Breast epithelium (tissue), 4 donors: ENCODE measurements around the gene ILDR2. TPM values are rescaled to one million over a fixed set of nuclear protein-coding genes. Genes with fewer than 3 reads are reported as not detected.

Experiments
- DNase-seq, 2 donors: peaks; one replicate each; pipeline ENCODE4 v3.0.0-alpha.2; 2019; ENCODE audit warnings: low spot score in 2 of 2
- H3K27ac ChIP-seq, 2 donors: fragments of 200-600 bp; sonication (generic) in 1 of 2; one replicate each; pipeline ENCODE4 v1.5.1; 2016 to 2019; ENCODE audit warnings: mild to moderate bottlenecking in 1 of 2
- H3K27me3 ChIP-seq, 2 donors: fragments of 200-600 bp; sonication (generic) in 1 of 2; one replicate each; pipeline versions ENCODE4 v1.5.1 to v1.6.0; 2017 to 2019; ENCODE audit warnings: control low read depth in 1 of 2, mild to moderate bottlenecking in 1 of 2
- H3K36me3 ChIP-seq: fragments of 200-600 bp; one replicate; pipeline ENCODE4 v1.5.1; 2019
- H3K4me1 ChIP-seq, 2 donors: fragments of 200-600 bp; sonication (generic); one replicate each; pipeline ENCODE4 v1.5.1; 2016 to 2019; ENCODE audit warnings: control low read depth in 1 of 2
- H3K4me3 ChIP-seq, 3 donors: fragments of 200-600 bp; sonication (generic); 1 replicate in 2 of 3; 2 replicates in 1 of 3; pipeline ENCODE4 v1.5.1; 2016 to 2019; ENCODE audit warnings: mild to moderate bottlenecking in 3 of 3, moderate library complexity in 2 of 3
- H3K9me3 ChIP-seq, 2 donors: fragments of 200-600 bp; sonication (generic) in 1 of 2; one replicate each; pipeline ENCODE4 v1.5.1; 2016 to 2019; ENCODE audit warnings: control low read depth in 1 of 2
- POLR2A ChIP-seq: fragments of 450-650 bp; IDR thresholded peaks from one replicate; pipeline ENCODE4 v1.6.1; 2016; ENCODE audit warnings: antibody characterized with exemption, mild to moderate bottlenecking, moderate library complexity
- POLR2AphosphoS5 ChIP-seq, 3 donors: sonication (generic); formaldehyde crosslinking; IDR thresholded peaks; one replicate each; pipeline ENCODE4 v1.6.1; 2017; ENCODE audit warnings: antibody characterized with exemption in 3 of 3
- intact Hi-C: fragments of 100-400 bp; cut with DNase I; formaldehyde crosslinking; loops from one replicate; pipeline ENCODE4 v1.15.1; 2023; ENCODE audit warnings: low total_unique reads
- total RNA-seq, 3 donors: library from RNA; depleted of rRNA; stranded (reverse); fragments of >200 nt; gene quantifications; one replicate each; pipeline ENCODE4 v1.1.0, GENCODE V29; 2016
- TF ChIP-seq, protein P1 (sequence below), 3 donors: fragments of 450-650 bp; IDR thresholded peaks; one replicate each; pipeline ENCODE4 v1.5.1; 2016 to 2017; ENCODE audit warnings: antibody characterized with exemption in 3 of 3, mild to moderate bottlenecking in 3 of 3, moderate library complexity in 3 of 3

The ILDR2 gene
- total RNA-seq, 3 donors from 2014 or later, result 1.9 TPM; not detected in 2

DNA sequence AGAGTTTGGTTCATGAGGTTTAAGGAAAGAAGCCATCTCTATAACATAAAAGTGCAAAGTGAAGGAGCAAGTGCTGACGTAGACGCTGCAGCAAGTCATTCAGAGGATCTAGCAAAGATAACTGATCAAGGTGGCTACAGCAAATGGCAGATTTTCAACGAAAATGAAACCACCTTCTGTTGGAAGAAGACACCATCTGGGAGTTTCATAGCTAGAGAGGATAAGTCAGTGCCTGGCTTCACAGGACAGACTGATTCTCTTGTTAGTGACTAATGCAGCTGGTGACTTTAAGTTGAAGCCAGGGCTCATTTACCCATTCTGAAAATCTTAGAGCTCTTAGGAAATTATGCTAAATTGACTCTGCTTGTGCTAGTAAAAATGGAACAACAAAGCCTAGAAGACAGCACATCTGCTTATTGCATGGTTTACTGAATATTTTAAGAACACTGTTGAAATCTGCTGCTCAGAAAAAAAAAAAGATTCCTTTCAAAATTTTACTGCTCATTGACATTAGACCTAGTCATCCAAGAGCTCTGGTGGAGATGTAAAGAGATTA lies 24.2 kb upstream of the ILDR2 start:
- H3K36me3 ChIP-seq, result no peaks in the 10 kb centered on the region
- H3K27me3 ChIP-seq, result no peaks in the 10 kb centered on the region
- DNase-seq, result no peak
- TF ChIP-seq POLR2A, result no peak
- TF ChIP-seq, protein P1, sequence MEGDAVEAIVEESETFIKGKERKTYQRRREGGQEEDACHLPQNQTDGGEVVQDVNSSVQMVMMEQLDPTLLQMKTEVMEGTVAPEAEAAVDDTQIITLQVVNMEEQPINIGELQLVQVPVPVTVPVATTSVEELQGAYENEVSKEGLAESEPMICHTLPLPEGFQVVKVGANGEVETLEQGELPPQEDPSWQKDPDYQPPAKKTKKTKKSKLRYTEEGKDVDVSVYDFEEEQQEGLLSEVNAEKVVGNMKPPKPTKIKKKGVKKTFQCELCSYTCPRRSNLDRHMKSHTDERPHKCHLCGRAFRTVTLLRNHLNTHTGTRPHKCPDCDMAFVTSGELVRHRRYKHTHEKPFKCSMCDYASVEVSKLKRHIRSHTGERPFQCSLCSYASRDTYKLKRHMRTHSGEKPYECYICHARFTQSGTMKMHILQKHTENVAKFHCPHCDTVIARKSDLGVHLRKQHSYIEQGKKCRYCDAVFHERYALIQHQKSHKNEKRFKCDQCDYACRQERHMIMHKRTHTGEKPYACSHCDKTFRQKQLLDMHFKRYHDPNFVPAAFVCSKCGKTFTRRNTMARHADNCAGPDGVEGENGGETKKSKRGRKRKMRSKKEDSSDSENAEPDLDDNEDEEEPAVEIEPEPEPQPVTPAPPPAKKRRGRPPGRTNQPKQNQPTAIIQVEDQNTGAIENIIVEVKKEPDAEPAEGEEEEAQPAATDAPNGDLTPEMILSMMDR (IDR thresholded peaks at IDR 0.05), result no peak
- no peak for TF ChIP-seq POLR2AphosphoS5 (IDR thresholded peaks at IDR 0.05)
- peaks cover 0 to 11% of the 10 kb centered on the region in 2 donors for H3K9me3 ChIP-seq
- no peak overlapping the region for H3K4me3 ChIP-seq
- no peaks in the 10 kb centered on the region for H3K4me1 ChIP-seq
- no peak overlapping the region for H3K27ac ChIP-seq
- intact Hi-C loops, result no loop called here

DNA sequence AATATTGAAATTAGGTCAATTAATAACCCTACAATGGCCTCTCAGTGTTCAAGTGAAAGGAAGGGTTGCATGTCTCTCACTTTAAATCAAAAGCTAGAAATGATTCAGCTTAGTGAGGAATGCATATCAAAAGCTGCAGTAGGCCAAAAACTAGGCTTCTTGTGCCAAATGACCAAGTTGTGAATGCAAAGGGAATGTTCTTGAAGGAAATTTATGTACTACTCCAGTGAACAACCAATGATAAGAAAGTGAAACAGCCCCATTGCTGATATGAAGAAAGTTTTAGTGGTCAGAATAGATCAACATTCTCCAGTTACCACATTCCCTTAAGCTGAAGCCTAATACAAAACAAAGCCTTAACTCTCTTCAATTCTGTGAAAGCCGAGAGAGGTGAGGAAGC lies 23.7 kb upstream of the ILDR2 start:
- no peaks in the 10 kb centered on the region for H3K4me1 ChIP-seq
- H3K27ac ChIP-seq, result no peak overlapping the region
- H3K36me3 ChIP-seq, result no peaks in the 10 kb centered on the region
- H3K27me3 ChIP-seq, result no peaks in the 10 kb centered on the region
- peaks cover 0 to 11% of the 10 kb centered on the region in 2 donors for H3K9me3 ChIP-seq
- no peak overlapping the region for H3K4me3 ChIP-seq
- no peak for TF ChIP-seq POLR2A
- TF ChIP-seq POLR2AphosphoS5 (IDR thresholded peaks at IDR 0.05), result no peak
- TF ChIP-seq, protein P1 (IDR thresholded peaks at IDR 0.05), result no peak
- intact Hi-C loops, result no loop called here
- no peak for DNase-seq

DNA sequence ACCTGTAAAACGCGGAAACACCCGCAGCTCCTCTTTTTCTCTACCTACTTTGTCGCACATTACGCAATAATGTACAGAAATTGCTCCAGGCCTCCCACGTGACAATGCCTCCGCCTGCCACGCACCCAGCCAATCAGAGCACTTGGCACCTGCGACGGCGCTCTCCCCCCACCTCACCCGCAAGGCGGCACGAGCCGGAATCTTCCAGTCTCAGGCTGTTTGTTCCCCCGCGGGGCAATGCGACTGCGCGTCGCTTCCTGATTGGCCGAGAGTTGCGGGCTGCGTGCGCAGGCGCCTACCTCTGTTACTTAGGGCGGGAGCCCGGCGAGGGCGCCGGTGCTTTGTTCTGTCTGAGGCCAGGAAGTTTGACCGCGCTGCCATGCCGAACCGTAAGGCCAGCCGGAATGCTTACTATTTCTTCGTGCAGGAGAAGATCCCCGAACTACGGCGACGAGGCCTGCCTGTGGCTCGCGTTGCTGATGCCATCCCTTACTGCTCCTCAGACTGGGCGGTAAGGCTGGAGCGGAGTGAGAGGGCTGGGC lies 13.7 kb upstream of the ILDR2 start, which contains the start of gene MAEL:
TSS of gene MAEL (plus strand) at position 307 of the 542 bp plus-strand sequence. CDS start at position 380, 73 bp downstream.
- Histone ChIP-seq H3K27me3 (no peaks in the 10 kb centered on the region), H3K36me3 (no peaks in the 10 kb centered on the region), H3K4me3 (no peak within 1 kb of the TSS), H3K4me1 (no peaks in the 10 kb centered on the region), H3K9me3 (peaks cover 0 to 5% of the 10 kb centered on the region in 2 donors), H3K27ac (no peak within 1 kb of the TSS)
- TF ChIP-seq POLR2AphosphoS5 (IDR thresholded peaks at IDR 0.05), result no peak
- DNase-seq, result no peak
- intact Hi-C loops, result no loop called here

DNA sequence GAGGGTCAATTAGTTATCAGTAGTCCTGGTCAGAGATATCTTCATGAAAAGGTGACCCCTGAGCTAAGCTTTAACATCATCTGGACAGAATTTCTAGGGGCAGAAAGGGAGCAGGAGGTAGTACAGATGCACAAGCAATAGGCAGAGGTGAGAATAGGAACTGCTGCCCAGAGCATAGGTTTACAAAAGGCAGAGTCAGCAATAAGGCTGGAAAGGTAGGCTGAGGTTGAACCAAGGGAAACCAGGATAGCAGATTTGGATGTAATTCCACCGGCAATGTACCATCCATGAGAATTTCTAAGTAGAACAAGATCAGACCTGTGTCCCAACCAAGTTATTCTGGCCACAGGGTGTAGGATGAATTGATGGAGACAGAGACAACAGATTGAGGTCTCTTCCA lies 6.2 kb upstream of the ILDR2 start:
- H3K27ac ChIP-seq, result no peak overlapping the region
- H3K4me3 ChIP-seq, result no peak overlapping the region
- H3K27me3 ChIP-seq, result no peaks in the 10 kb centered on the region
- no peak for TF ChIP-seq POLR2A
- H3K4me1 ChIP-seq, result no peaks in the 10 kb centered on the region
- no peaks in the 10 kb centered on the region for H3K9me3 ChIP-seq
- H3K36me3 ChIP-seq, result no peaks in the 10 kb centered on the region
- intact Hi-C loops, result no loop called here
- DNase-seq, result no peak

DNA sequence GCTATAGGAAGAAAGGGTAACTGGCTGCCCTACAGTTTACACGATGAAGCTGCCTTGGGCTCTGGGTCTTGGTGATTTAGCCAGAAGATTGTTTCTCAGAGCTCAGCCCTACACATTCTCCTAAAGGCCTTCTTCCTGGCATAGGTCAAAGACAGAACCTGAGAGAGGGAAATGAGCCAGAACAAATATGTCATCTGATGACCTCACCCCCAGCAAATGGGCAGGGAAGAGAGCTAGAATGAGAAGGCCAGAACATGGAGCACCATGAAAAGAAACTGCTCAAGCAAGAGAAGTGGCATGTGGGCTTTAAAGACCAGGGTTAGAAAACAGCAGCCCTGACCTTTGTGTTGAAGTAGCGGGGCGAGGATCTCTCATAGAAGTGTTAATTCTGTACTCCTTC lies 5.5 kb upstream of the ILDR2 start:
- H3K9me3 ChIP-seq, result no peaks in the 10 kb centered on the region
- H3K27me3 ChIP-seq, result no peaks in the 10 kb centered on the region
- H3K4me1 ChIP-seq, result no peaks in the 10 kb centered on the region
- no peaks in the 10 kb centered on the region for H3K36me3 ChIP-seq
- no peak overlapping the region for H3K27ac ChIP-seq
- intact Hi-C loops, result no loop called here
- H3K4me3 ChIP-seq, result no peak overlapping the region
- DNase-seq, result no peak
- TF ChIP-seq, protein P1 (IDR thresholded peaks at IDR 0.05), result no peak
- no peak for TF ChIP-seq POLR2AphosphoS5 (IDR thresholded peaks at IDR 0.05)
- TF ChIP-seq POLR2A, result no peak

DNA sequence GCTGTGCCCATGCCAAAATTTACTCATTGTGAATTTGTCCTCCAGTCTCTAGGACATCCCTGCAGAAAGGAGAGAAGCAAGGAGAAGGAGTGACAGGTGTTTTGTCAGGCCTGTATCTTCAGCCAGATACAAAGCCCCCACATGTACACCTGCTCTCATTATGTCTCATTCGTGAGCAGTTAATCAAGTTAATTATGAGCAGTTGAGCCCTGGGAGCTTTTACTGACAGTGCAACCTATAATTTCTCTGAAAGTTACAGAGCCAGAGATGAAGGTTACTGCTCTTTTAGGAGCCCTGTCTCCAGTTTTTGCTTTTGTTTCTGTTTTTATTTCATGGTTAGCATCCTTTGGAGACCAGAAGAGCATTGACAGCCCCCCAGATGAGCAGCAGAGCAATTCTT lies 5.0 kb upstream of the ILDR2 start:
- H3K27ac ChIP-seq, result no peak overlapping the region
- intact Hi-C loops, result no loop called here
- no peaks in the 10 kb centered on the region for H3K4me1 ChIP-seq
- no peak for DNase-seq
- TF ChIP-seq POLR2A (no peak), POLR2AphosphoS5 (IDR thresholded peaks at IDR 0.05) (no peak)
- TF ChIP-seq, protein P1 (IDR thresholded peaks at IDR 0.05), result no peak
- no peaks in the 10 kb centered on the region for H3K9me3 ChIP-seq
- H3K36me3 ChIP-seq, result no peaks in the 10 kb centered on the region
- H3K27me3 ChIP-seq, result no peaks in the 10 kb centered on the region
- H3K4me3 ChIP-seq, result no peak overlapping the region
